Measurements from ENCODE around the gene TM6SF1. TPM values are rescaled to one million over a fixed set of nuclear protein-coding genes. Genes with fewer than 3 reads are reported as not detected.
A peak's percentile ranks its signal among the peaks of the same experiment; 100 is the strongest.
"Not testable (repeated sequence)": the region's sequence is repeated elsewhere in the genome, so short reads cannot be mapped to it uniquely, and the experiment has no call there.

Gene TM6SF1
- polyA plus RNA-seq, 1 donor from 2014 or later, result 0.16 TPM

DNA sequence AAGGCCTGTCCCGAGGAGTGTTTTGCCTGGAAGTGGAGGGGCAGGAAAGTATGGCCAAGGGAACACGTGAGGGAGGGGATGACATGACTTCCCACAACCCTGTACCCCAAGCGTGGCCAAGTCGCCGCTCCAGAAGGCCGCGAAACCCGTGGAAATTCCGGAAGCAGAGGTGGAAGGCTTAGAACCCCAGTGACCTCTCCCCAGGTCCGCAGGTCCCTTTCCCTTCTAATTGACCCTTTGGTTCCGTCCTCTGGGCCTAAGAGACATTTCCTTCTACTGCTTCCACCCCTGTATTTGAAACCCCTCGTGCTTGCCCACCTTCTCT is 39.8 kb upstream of the TM6SF1 start:
- Histone ChIP-seq H4K20me1 (ENCODE audit: insufficient read depth) (no peaks in the 10 kb centered on the region), H3K27me3 (ENCODE audit: insufficient read depth, low read depth, low read length) (no peaks in the 10 kb centered on the region), H3K9me2 (ENCODE audit: insufficient read depth, low read length) (no peaks in the 10 kb centered on the region), H3F3A (ENCODE audit: insufficient read depth, low read length, poor library complexity, severe bottlenecking) (no peaks in the 10 kb centered on the region), H3K9ac (ENCODE audit: low read length) (peak overlapping the region; percentile 88), H3K79me2 (replicated peaks; ENCODE audit: insufficient read depth, low read length) (peaks cover 33% of the 10 kb centered on the region), H2AFZ (ENCODE audit: low read depth, low read length) (peak overlapping the region; percentile 93), H3K9me3 (ENCODE audit: low read length) (no peaks in the 10 kb centered on the region), H3K27ac (ENCODE audit: low read length) (peak overlapping the region; percentile 79), H3K4me2 (ENCODE audit: low read length) (peak overlapping the region; percentile 55), H3K36me3 (ENCODE audit: insufficient read depth, low read length) (no peaks in the 10 kb centered on the region), H3K4me3 (ENCODE audit: low read length) (peak overlapping the region; percentile 72)
- TF ChIP-seq, protein P1, sequence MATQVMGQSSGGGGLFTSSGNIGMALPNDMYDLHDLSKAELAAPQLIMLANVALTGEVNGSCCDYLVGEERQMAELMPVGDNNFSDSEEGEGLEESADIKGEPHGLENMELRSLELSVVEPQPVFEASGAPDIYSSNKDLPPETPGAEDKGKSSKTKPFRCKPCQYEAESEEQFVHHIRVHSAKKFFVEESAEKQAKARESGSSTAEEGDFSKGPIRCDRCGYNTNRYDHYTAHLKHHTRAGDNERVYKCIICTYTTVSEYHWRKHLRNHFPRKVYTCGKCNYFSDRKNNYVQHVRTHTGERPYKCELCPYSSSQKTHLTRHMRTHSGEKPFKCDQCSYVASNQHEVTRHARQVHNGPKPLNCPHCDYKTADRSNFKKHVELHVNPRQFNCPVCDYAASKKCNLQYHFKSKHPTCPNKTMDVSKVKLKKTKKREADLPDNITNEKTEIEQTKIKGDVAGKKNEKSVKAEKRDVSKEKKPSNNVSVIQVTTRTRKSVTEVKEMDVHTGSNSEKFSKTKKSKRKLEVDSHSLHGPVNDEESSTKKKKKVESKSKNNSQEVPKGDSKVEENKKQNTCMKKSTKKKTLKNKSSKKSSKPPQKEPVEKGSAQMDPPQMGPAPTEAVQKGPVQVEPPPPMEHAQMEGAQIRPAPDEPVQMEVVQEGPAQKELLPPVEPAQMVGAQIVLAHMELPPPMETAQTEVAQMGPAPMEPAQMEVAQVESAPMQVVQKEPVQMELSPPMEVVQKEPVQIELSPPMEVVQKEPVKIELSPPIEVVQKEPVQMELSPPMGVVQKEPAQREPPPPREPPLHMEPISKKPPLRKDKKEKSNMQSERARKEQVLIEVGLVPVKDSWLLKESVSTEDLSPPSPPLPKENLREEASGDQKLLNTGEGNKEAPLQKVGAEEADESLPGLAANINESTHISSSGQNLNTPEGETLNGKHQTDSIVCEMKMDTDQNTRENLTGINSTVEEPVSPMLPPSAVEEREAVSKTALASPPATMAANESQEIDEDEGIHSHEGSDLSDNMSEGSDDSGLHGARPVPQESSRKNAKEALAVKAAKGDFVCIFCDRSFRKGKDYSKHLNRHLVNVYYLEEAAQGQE (IDR thresholded peaks at IDR 0.05; ENCODE audit: borderline replicate concordance), result no peak
- TF ChIP-seq SMC3 (conservative IDR thresholded peaks at IDR 0.05; ENCODE audit: poor library complexity) (no peak), EP300 (conservative IDR thresholded peaks at IDR 0.05; ENCODE audit: poor library complexity, severe bottlenecking) (no peak), EZH2 (IDR thresholded peaks at IDR 0.05; ENCODE audit: borderline replicate concordance, insufficient read depth, low read length, poor library complexity, severe bottlenecking) (no peak), MXI1 (conservative IDR thresholded peaks at IDR 0.05; ENCODE audit: poor library complexity, severe bottlenecking) (no peak), POLR2AphosphoS5 (IDR thresholded peaks at IDR 0.05) (no peak), RAD21 (conservative IDR thresholded peaks at IDR 0.05) (no peak), TAF1 (IDR thresholded peaks at IDR 0.05; ENCODE audit: low read depth) (no peak)
- TF ChIP-seq, protein P2, sequence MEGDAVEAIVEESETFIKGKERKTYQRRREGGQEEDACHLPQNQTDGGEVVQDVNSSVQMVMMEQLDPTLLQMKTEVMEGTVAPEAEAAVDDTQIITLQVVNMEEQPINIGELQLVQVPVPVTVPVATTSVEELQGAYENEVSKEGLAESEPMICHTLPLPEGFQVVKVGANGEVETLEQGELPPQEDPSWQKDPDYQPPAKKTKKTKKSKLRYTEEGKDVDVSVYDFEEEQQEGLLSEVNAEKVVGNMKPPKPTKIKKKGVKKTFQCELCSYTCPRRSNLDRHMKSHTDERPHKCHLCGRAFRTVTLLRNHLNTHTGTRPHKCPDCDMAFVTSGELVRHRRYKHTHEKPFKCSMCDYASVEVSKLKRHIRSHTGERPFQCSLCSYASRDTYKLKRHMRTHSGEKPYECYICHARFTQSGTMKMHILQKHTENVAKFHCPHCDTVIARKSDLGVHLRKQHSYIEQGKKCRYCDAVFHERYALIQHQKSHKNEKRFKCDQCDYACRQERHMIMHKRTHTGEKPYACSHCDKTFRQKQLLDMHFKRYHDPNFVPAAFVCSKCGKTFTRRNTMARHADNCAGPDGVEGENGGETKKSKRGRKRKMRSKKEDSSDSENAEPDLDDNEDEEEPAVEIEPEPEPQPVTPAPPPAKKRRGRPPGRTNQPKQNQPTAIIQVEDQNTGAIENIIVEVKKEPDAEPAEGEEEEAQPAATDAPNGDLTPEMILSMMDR (IDR thresholded peaks at IDR 0.05; ENCODE audit: poor library complexity, severe bottlenecking), result no peak

DNA sequence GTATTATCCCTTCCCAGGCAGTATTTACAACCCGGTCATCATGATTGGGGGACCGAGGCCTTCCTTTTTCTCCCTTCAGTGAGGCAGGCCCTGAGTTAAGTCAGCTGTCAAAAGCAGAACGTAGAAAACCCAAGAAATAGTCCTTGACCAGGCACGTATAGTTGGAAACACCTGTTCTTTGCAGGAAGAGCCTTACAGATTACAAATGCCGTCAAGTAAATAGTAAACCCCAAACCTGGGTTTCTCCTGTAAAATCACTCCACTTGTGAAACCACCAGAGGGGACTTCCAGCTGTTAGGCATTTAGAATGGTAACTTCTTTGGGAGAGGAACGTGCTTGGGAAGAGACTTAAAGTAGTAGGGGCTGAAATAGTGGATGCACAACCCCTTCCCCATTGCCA is 39.4 kb upstream of the TM6SF1 start:
- Histone ChIP-seq H3K79me2 (replicated peaks; ENCODE audit: insufficient read depth, low read length) (peaks cover 31% of the 10 kb centered on the region), H3K27ac (ENCODE audit: low read length) (no peak overlapping the region), H4K20me1 (ENCODE audit: insufficient read depth) (no peaks in the 10 kb centered on the region), H3K4me2 (ENCODE audit: low read length) (no peak overlapping the region), H3K4me3 (ENCODE audit: low read length) (no peak overlapping the region), H3K9ac (ENCODE audit: low read length) (no peak overlapping the region), H3K36me3 (ENCODE audit: insufficient read depth, low read length) (no peaks in the 10 kb centered on the region), H3K27me3 (ENCODE audit: insufficient read depth, low read depth, low read length) (no peaks in the 10 kb centered on the region), H3K9me2 (ENCODE audit: insufficient read depth, low read length) (no peaks in the 10 kb centered on the region), H3F3A (ENCODE audit: insufficient read depth, low read length, poor library complexity, severe bottlenecking) (no peaks in the 10 kb centered on the region), H3K9me3 (ENCODE audit: low read length) (no peaks in the 10 kb centered on the region), H2AFZ (ENCODE audit: low read depth, low read length) (no peak overlapping the region)
- no peak for TF ChIP-seq TAF1 (IDR thresholded peaks at IDR 0.05; ENCODE audit: low read depth)
- TF ChIP-seq EZH2 (IDR thresholded peaks at IDR 0.05; ENCODE audit: borderline replicate concordance, insufficient read depth, low read length, poor library complexity, severe bottlenecking), result no peak
- no peak for TF ChIP-seq MXI1 (conservative IDR thresholded peaks at IDR 0.05; ENCODE audit: poor library complexity, severe bottlenecking)
- no peak for TF ChIP-seq RAD21 (conservative IDR thresholded peaks at IDR 0.05)

DNA sequence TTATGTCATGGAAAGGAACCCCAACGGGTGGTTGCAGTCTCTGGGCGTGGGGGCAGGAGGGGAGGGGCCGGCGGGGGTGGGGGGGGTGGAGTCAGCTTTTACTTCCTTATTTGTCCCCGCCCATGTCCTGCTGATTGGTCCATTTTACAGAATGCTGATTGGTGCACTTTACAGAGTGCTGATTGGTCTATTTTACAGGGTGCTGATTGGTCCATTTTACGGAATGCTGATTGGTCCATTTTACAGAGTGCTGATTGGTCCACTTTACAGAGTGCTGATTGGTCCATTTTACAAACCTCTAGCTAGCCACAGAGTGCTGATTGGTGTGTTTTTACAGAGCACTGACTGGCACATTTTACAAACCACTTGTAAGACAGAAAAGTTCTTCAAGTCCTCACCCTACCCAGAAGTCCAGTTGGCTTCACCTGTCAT is 38.2 kb upstream of the TM6SF1 start:
- not testable (repeated sequence) for H3K4me3 ChIP-seq (ENCODE audit: low read length); H3F3A ChIP-seq (ENCODE audit: insufficient read depth, low read length, poor library complexity, severe bottlenecking); H4K20me1 ChIP-seq (ENCODE audit: insufficient read depth); H2AFZ ChIP-seq (ENCODE audit: low read depth, low read length); H3K4me2 ChIP-seq (ENCODE audit: low read length); H3K9ac ChIP-seq (ENCODE audit: low read length); H3K9me3 ChIP-seq (ENCODE audit: low read length); H3K9me2 ChIP-seq (ENCODE audit: insufficient read depth, low read length); H3K27me3 ChIP-seq (ENCODE audit: insufficient read depth, low read depth, low read length); H3K36me3 ChIP-seq (ENCODE audit: insufficient read depth, low read length); H3K27ac ChIP-seq (ENCODE audit: low read length)
- H3K79me2 ChIP-seq (replicated peaks; ENCODE audit: insufficient read depth, low read length), result peaks cover 20% of the 10 kb centered on the region
